RKO (cell line): ENCODE measurements around the gene CENATAC.
"Not testable (repeated sequence)": the region's sequence is repeated elsewhere in the genome, so short reads cannot be mapped to it uniquely, and the experiment has no call there.

Source experiments
- DNase-seq: peaks from one replicate; pipeline ENCODE4 v3.0.0-alpha.2; 2016; ENCODE audit warnings: low spot score

Gene CENATAC, protein sequence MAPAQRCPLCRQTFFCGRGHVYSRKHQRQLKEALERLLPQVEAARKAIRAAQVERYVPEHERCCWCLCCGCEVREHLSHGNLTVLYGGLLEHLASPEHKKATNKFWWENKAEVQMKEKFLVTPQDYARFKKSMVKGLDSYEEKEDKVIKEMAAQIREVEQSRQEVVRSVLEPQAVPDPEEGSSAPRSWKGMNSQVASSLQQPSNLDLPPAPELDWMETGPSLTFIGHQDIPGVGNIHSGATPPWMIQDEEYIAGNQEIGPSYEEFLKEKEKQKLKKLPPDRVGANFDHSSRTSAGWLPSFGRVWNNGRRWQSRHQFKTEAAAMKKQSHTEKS

DNA sequence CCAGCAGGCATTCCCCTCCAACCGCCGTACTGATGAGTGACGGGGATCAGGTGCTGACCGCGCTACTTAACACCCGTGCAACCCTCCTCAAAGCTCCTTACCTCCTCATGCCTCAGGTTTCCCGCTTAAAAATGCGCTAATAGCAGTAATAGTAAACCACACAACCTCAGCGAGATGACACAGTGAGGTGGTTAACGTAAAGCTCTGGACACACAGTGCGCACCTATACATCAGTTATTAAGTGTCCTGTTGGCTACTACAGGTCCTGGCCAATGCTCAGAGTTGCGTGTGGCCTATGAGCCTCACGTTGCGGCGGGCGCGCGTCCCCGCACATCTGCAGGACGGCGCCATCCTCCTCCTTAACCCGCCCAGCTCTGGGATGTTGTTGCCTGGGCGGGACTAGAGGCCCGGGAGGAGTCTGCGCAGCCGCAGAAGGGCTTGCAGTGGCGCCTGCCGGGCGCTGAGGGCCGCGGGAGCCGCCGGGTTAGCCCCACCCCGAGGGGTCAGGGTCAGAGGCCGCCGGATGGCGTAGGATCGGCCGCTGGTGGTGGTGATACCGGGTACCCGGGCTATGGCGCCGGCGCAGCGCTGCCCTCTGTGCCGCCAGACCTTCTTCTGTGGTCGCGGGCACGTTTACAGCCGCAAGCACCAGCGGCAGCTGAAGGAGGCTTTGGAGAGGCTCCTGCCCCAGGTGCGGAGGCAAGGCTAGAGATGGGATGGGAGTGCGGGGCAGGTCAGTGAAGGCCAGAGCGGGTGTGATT lies at the start of gene CENATAC:
Gene CENATAC (plus strand): TSS at position 512 of the 761 bp plus-strand sequence. CDS start 60 bp downstream, at position 572.
- peak; percentile 94 for DNase-seq

DNA sequence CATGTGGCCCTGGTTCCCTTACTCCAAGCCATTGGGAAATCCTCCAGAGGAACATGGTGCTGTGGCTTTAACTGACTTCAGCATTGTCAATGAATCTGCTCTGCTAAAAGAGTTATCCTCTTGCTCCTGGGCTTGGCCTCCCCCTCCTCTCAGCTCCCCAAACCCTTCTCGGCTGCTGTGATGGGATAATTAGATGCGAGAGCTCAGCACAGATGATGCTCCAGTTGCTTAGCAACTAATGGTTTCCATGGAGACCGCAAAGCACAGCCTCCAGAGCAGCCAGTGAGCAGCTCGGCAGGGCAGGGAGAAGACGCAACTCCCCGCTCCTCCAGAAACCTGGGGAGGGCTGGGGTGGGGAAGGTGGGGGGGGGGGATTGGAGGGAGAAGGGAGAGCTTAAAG lies 44.7 kb upstream of the CENATAC start:
- DNase-seq: peak; percentile 24

DNA sequence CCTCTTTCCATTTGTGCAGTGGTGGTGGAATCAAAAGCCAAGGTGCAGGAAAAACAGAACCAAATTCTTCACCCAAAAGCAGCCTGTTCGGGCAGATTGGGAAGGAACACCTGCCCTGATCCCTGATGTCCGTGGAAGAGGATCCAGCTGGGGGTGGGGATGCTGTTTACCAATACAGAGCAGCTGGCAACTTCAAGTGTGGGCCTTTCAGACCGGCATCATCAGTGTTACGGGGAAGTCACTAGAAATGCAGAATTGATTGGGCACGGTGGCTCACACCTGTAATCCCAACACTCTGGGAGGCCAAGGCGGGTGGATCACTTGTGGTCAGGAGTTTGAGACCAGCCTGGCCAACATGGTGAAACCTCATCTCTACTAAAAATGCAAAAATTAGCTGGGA lies 44.0 kb upstream of the CENATAC start:
- not testable (repeated sequence) for DNase-seq

DNA sequence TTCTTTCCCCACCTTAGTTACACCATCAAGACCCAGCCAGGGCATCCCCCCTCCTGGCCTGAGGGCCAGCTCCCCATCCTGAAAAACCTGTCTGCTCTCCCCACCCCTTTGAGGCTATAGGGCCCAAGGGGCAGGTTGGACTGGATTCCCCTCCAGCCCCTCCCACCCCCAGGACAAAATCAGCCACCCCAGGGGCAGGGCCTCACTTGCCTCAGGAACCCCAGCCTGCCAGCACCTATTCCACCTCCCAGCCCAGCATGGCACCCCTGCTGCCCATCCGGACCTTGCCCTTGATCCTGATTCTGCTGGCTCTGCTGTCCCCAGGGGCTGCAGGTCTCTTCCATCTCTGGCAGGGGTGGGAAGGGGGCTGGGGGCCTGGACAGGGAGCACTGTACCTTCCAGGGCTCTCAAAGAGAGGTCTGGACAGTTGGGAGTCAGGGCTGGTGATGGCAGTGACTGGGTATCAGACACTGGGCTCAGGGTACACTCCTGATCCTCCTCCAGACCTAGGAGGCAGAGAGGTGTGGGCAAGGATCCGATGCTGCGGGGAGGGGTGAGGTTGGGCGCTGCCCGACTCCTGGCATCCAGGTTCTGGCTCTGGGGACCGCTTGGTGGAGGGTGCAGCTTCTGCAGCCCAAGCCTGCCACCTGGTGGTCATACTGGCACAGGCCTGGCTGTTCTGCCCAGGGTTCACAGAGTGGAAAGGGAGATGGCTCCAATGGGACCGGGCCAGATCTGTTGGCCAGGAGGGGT lies 41.7 kb upstream of the CENATAC start, which contains the start of gene UPK2:
Gene UPK2 (plus strand): TSS at position 205 of the 753 bp plus-strand sequence. CDS start 53 bp downstream, at position 258.
- peak; percentile 79 for DNase-seq

DNA sequence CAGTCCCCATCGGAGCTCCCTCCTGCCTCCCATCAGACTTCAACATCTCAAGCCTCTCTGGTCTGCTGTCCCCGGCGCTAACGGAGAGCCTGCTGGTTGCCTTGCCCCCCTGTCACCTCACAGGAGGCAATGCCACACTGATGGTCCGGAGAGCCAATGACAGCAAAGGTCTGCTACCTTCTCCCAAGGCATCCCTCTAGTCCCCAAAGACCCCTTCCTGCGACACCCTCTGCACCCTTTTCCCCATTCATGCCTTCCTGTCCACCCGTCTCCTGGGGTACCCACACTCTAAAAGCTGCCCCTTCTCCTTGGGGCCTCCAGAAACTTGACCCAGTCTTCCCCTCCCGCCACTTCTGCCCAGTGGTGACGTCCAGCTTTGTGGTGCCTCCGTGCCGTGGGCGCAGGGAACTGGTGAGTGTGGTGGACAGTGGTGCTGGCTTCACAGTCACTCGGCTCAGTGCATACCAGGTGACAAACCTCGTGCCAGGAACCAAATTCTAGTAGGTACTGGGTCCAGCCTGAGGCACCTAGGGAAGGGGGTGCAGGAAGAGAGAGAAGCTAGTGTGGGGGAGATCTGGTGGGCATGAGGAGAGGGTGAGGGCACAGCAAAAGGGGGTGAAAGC lies 41.0 kb upstream of the CENATAC start:
- no peak for DNase-seq

DNA sequence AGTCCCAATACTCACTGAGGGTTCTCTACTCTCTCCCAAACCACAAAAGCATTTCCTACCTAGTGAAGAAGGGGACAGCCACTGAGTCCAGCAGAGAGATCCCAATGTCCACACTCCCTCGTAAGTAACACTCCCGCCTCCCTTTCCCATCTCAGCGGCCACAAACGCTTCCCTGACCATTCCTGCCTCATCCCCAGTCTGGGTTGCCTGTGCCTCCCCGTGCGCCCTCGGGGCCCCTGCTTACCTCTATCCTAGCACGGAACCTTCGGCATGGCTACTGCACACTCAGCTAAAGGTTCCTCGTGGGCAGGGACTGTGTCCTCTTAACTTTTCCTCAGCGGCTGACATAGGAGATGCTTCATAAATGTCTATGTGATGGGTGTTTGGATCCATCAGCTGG lies 40.4 kb upstream of the CENATAC start:
- no peak for DNase-seq

DNA sequence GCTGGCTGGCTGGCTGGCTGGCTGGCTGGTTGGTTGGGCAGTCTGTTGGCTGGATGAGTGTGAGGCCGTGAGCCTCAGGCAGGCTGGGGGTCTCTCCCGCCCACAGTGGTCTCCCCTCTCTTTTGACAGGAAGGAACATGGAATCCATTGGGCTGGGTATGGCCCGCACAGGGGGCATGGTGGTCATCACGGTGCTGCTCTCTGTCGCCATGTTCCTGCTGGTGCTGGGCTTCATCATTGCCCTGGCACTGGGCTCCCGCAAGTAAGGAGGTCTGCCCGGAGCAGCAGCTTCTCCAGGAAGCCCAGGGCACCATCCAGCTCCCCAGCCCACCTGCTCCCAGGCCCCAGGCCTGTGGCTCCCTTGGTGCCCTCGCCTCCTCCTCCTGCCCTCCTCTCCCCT lies 40.0 kb upstream of the CENATAC start:
- no peak for DNase-seq

DNA sequence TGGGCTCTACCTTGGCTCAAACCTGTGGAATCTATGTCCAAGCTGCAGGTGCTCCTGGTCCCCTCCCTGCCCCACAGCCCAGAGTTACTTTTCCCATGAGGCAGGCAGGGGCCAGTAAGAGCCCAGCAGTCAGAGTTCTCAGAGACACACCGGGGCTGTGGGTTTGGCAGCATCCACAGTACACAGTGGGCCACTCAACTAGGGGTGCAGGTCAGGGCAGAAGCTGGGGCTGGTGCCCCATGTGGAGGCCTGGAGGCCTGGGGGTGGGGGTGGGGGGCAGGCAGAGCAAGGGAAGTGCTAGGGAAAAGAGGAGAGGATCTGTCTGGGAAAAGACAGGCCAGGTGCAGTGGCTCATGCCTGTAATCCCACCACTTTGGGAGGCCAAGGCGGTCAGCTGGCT lies 39.4 kb upstream of the CENATAC start:
- no peak for DNase-seq

DNA sequence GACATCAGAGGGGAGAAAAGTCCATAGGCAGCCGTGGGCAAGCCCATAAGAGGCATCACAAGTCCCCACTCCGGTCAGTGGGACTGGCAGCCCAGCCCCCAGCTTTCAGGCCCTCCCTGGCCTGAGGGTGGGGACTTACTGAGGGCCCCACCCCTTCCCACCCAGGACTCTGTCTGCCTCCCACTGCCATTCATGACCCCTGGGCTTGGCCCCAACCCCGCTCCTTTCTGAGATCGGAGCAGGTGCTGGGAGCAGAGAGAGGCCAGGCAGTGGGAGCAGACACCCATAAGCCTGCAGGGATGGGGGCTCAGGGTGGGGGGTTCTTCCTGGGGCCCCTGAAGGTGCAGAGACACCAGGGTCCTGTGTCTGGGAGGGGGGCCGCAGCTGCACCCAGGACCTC lies 36.7 kb upstream of the CENATAC start:
- DNase-seq: no peak

DNA sequence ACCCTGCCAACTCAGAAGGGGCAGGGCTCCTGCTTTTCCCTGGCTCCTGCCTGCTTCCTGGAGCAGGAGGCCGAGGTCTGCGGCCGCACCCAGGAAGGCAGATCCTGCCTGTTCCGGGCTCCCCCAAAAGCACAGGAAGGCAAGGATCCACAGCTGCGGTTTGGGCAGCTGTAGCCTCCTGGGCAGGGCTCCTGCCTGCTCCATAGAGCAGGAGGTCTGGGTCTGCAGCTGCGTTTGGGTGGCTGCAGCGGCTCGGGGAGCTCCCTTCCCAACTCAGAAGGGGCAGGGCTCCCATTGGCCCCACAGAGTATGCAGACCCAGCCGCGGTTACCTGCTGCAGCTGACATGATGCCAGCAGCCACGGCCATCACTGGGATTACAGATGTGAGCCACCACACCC lies 36.3 kb upstream of the CENATAC start:
- no peak for DNase-seq

DNA sequence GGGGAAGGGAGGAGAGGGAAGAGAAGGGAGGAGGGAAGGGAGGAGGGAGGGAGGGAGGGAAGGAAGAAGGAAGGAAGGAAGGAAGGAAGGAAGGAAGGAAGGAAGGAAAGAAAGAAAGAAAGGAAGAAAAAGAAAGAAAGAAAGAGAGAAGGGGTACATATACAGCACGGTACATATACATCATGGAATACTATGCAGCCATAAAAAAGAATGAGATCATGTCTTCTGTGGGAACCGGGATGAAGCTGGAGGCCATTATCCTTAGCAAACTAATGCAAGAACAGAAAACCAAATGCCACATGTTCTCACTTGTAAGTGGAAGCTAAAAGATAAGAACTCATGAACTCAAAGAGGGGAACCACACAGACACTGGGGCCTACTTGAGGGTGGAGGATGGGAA lies 28.4 kb upstream of the CENATAC start:
- not testable (repeated sequence) for DNase-seq

DNA sequence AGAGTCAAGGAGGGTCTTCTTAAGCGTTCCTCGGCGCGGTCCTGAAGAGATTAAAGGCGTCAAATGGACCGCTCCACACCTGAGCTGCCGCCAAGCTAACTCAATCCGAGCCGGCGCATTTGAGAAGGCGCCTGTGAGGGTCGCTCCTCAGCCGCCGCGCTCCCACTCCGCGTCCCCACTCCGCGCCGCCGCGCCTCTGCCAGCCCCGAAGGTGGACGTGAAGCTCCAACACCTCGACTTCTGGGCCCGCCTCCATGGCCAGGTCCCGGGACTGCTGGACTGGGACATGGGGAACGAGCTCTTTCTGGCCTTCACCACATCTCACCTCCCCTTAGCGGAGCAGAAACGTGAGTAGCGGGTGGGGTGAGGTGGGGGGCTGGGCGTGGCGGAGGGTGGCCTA lies 26.3 kb upstream of the CENATAC start, which contains the start of gene FOXR1:
Gene FOXR1 (plus strand): TSS at position 116 of the 400 bp plus-strand sequence. CDS start 171 bp downstream, at position 287.
- DNase-seq: no peak

DNA sequence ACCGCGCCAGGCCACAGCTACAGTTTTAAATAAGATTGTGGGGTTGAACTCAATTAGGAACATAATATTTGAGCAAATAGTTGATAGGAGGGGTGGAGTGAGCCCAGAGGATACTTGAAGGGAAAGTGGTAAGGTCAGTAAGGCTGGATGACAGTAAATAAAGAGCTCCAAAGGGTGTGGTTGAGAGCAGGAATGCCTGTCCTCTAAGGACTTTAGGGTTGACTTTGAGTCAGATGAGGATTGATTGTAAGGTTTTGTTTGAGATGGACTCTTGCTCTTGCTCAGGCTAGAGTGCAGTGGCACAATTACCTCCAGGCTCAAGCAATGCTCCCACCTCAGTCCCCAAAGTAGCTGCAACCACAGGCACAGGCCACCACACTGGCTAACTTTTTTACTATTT lies 24.0 kb upstream of the CENATAC start:
- no peak for DNase-seq

DNA sequence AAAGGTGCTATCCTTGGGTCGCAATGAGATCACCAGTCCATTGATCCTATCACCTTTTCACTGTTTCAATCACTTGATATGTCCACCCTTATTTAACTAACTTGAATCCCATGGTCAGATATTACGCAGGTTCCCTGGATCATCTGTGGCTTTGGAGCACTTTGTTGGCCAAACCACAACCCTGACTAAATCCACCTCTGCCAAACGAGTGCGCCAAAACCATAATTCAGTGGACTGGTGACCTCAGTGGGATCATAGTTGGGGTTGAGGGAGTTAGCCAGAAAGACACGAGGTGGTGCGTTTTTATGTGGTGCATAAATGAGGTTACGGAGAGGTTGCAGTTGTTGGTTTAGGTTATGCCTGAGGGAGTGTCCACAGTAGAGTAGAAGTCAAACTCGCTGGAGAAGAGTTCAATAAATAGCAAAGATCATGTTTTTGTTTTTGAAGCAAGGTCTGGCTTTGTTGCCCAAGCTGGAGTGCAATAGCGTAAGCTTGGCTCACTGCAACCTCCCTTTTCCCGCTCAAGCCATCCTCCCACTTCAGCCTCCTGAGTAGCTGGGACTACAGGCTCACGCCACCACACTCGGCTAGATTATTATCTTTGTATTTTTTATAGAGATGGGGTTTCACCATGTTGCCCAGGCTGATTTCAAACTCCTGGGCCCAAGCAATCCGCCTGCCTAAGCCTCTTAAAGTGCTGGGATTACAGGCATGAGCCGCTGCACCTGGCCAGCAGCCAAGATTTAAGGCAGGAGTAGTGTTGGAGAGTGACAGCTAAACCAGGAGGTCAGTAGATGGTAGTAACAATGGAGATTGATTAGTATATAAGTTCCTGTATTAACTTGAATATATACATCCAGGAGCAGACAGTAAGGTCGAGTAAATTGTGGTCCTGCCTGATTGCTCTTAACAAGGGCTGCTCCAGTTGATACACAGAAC lies 21.9 kb upstream of the CENATAC start:
- no peak for DNase-seq

DNA sequence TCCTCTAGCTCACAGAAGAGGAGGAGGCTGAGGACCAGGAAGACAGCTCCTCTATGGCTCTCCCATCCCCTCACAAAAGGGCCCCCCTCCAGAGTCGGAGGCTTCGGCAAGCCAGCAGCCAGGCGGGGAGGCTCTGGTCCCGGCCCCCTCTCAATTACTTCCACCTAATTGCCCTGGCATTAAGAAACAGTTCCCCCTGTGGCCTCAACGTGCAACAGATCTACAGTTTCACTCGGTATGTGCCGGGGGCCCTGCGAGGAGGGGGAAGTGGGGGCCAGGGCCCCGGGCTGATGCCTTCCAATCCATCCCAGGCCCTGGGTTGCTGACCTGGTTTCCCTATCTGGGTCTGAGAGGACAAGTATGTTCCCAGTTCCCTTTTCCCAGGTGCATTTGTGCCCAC lies 18.5 kb upstream of the CENATAC start:
- no peak for DNase-seq

DNA sequence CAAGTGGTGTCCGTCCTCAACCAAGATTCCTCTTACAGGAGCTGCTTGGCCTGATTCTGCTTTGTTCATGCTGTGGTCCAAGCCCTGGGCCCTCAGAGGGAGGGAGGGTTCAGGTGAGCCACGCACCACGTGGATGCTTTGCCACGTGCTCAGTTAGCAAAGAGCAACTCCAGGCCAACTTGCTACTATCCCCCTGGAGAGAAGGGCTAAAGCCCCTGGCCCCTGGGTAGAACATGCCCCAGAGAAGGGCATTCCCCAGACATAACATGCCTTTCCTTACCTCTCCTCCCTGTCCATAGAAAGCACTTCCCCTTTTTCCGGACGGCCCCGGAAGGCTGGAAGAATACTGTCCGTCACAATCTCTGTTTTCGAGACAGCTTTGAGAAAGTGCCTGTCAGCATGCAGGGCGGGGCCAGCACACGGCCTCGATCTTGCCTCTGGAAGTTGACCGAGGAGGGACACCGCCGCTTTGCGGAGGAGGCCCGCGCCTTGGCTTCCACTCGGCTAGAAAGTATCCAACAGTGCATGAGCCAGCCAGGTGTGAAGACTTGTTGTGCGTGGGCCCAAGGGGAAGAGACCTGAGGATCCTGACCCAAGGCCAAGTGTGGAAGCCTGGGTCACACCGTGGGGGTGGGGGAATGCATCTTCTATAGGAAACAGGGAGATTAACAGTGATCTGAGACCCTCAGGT lies 17.6 kb upstream of the CENATAC start:
- DNase-seq: no peak

DNA sequence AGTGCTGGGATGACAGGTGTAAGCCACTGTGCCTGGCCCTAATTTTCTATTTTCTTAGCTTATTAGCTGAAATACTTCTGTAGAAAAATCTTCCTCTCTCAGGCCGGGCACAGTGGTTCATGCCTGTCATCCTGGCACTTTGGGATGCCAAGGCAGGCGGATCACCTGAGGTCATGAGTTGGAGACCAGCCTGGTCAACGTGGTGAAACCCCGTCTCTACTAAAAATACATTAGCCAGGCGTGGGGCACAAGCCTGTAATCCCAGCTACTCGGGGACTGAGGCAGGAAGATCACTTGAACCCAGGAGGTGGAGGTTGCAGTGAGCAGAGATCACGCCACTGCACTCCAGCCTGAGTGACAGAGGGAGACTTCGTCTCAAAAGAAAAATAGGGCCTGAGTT lies 13.6 kb upstream of the CENATAC start:
- not testable (repeated sequence) for DNase-seq

DNA sequence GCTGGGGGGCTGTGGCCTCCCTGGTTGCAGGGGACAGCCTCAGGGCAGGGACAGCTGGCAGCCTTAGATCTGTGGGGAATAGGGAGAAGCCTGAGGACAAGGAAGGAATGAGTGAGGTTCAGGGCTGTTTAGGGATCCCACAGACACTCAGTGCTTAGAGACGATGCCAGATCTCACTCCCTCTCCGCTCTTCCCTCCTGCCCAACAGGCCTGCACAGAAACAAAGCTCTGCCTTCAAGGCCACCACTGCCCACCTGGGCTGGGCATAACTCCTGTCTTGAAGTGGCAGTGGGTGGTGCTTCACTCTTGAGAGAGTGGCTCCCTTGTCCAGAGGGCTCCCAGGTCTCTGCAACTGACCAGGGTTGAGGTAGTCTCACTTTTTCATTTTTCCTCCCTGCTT lies 13.1 kb upstream of the CENATAC start:
- DNase-seq: no peak

DNA sequence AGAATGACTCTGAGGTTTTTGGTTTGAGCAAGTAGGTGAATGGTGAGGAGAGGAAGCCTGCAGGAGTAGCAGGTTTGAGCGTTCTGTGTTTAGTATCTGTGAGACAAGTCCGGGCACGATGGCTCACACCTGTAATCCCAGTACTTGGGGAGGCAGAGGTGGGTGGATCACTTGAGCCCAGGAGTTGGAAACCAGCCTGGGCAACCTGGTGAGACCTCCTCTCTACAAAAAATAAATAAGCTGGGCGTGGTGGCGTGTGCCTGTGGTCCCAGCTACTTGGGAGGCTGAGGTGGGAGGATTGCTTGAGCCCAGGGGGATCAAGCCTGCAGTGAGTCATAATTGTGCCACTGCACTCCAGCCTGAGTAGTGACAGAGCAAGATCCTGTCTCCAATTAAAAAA lies 9.7 kb upstream of the CENATAC start:
- DNase-seq: no peak

DNA sequence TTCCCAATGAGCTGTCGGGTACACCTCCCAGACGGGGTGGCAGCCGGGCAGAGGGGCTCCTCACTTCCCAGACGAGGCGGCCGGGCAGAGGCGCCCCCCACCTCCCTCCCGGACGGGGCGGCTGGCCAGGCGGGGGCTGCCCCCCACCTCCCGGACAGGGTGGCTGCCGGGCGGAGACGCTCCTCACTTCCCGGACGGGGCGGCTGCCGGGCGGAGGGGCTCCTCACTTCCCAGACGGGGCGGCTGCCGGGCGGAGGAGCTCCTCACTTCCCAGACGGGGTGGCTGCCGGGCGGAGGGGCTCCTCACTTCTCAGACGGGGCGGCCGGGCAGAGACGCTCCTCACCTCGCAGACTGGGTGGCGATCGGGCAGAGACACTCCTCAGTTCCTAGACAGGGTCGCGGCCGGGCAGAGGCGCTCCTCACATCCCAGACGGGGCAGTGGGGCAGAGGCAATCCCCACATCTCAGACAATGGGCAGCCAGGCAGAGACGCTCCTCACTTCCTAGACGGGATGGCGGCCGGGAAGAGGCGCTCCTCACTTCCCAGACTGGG lies 6.4 kb upstream of the CENATAC start:
- not testable (repeated sequence) for DNase-seq
